ENCODE measurements around the gene PRDM15. TPM values are rescaled to one million over a fixed set of nuclear protein-coding genes. Genes with fewer than 3 reads are reported as not detected.

The PRDM15 gene
- total RNA-seq, 1 donor from 2014 or later = 16.2 TPM

GRCh38 chr21:41921021-41921420 lies 41.9 kb upstream of the PRDM15 start:
- H3K4me3 Mint-ChIP-seq (ENCODE audit: low read depth) = no peak overlapping the region
- H3K36me3 Mint-ChIP-seq (ENCODE audit: insufficient read depth) = peaks cover 6% of the 10 kb centered on the region
- no peak for DNase-seq (ENCODE audit: low spot score, unreplicated experiment)
- no peaks in the 10 kb centered on the region for H3K9me3 Mint-ChIP-seq (ENCODE audit: low read depth)
- no peak for TF ChIP-seq CTCF (IDR thresholded peaks at IDR 0.05; ENCODE audit: unreplicated experiment)
- H3K4me1 Mint-ChIP-seq (ENCODE audit: low read depth) = peaks cover 11% of the 10 kb centered on the region
- H3K27me3 Mint-ChIP-seq = no peaks in the 10 kb centered on the region
- no peak overlapping the region for H3K27ac Mint-ChIP-seq

GRCh38 chr21:41920476-41920875 lies 41.3 kb upstream of the PRDM15 start:
- Mint-ChIP-seq H3K9me3 (ENCODE audit: low read depth) (no peaks in the 10 kb centered on the region), H3K36me3 (ENCODE audit: insufficient read depth) (peaks cover 10% of the 10 kb centered on the region), H3K4me1 (ENCODE audit: low read depth) (peaks cover 6% of the 10 kb centered on the region), H3K27me3 (no peaks in the 10 kb centered on the region), H3K4me3 (ENCODE audit: low read depth) (no peak overlapping the region), H3K27ac (no peak overlapping the region)
- no peak for DNase-seq (ENCODE audit: low spot score, unreplicated experiment)
- TF ChIP-seq CTCF (IDR thresholded peaks at IDR 0.05; ENCODE audit: unreplicated experiment) = no peak

- Mint-ChIP-seq H3K4me1 (ENCODE audit: low read depth) (peaks cover 4% of the 10 kb centered on the region), H3K36me3 (ENCODE audit: insufficient read depth) (peaks cover 13% of the 10 kb centered on the region), H3K9me3 (ENCODE audit: low read depth) (no peaks in the 10 kb centered on the region), H3K27me3 (no peaks in the 10 kb centered on the region), H3K4me3 (ENCODE audit: low read depth) (no peak overlapping the region), H3K27ac (no peak overlapping the region)
- no peak for TF ChIP-seq CTCF (IDR thresholded peaks at IDR 0.05; ENCODE audit: unreplicated experiment)
- DNase-seq (ENCODE audit: low spot score, unreplicated experiment) = no peak
These were observed 40.7 kb upstream of the PRDM15 start for GRCh38 chr21:41919666-41920398.

GRCh38 chr21:41918561-41919358 lies 39.6 kb upstream of the PRDM15 start:
- H3K36me3 Mint-ChIP-seq (ENCODE audit: insufficient read depth) = peaks cover 13% of the 10 kb centered on the region
- H3K27me3 Mint-ChIP-seq = no peaks in the 10 kb centered on the region
- H3K4me3 Mint-ChIP-seq (ENCODE audit: low read depth) = no peak overlapping the region
- no peak for TF ChIP-seq CTCF (IDR thresholded peaks at IDR 0.05; ENCODE audit: unreplicated experiment)
- no peaks in the 10 kb centered on the region for H3K9me3 Mint-ChIP-seq (ENCODE audit: low read depth)
- no peak for DNase-seq (ENCODE audit: low spot score, unreplicated experiment)
- no peaks in the 10 kb centered on the region for H3K4me1 Mint-ChIP-seq (ENCODE audit: low read depth)
- no peak overlapping the region for H3K27ac Mint-ChIP-seq

- Mint-ChIP-seq H3K36me3 (ENCODE audit: insufficient read depth) (peaks cover 15% of the 10 kb centered on the region), H3K4me3 (ENCODE audit: low read depth) (no peak overlapping the region), H3K27ac (no peak overlapping the region), H3K9me3 (ENCODE audit: low read depth) (no peaks in the 10 kb centered on the region), H3K4me1 (ENCODE audit: low read depth) (no peaks in the 10 kb centered on the region), H3K27me3 (no peaks in the 10 kb centered on the region)
- no peak for TF ChIP-seq CTCF (IDR thresholded peaks at IDR 0.05; ENCODE audit: unreplicated experiment)
- no peak for DNase-seq (ENCODE audit: low spot score, unreplicated experiment)
These were observed 38.4 kb upstream of the PRDM15 start for GRCh38 chr21:41917531-41917930.

Measured in progenitor cell of endocrine pancreas (in vitro differentiated cells).